Caki2 (cell line): ENCODE results near the gene IPO4. TPM values are rescaled to one million over a fixed set of nuclear protein-coding genes. Genes with fewer than 3 reads are reported as not detected.

ENCODE experiments used
- DNase-seq: peaks from one replicate; pipeline ENCODE4 v3.0.0-alpha.2; 2015; ENCODE audit warnings: low read depth
- in situ Hi-C: cut with HindIII; loops from 2 replicates; pipeline ENCODE4 v1.10.0; 2016; ENCODE audit warnings: low sequenced_read_pairs, low pct_unique_long_range_greater_than_20kb, mixed read lengths
- total RNA-seq: library from RNA; depleted of rRNA; stranded (reverse); fragments of >200 nt; shearing (Covaris generic); gene quantifications from 2 replicates; pipeline ENCODE4 v1.2.3, GENCODE V29; 2014; ENCODE audit warnings: low replicate concordance

Gene IPO4
- total RNA-seq, 1 experiment from 2014 or later: 32.7 TPM

DNA sequence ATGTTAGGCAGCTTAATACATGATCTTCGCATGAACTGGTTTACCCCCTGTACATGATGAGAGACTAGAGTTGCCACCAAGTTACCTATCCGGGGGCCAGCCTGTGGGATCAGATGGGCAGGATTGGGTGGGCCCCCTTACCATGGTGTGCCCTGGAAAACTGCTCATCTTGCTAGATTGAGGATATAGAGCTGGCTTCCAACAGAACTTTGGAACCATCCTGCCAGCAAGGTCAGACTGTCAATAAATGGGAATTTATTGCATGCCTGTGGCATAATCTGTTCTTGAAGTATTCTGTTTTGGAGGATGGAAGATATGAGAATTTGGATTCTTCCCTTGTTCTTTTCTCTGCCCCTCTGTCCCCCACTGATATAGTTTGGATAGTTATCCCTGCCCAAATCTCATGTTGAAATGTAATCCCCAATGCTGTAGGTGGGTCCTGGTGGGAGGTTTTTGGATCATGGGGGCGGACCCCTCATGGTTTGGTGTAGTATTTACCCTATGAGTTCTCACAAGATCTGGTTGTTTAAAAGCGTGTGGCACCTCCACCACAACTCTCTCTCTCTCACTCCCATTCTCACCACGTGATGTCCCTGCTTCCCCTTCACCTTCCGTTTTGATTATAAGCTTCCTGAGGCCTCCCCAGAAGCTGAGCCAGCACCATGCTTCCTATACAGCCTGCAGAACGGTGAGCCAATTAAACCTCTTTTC, 10.4 kb upstream of the IPO4 start:
- in situ Hi-C loops: no loop called here
- DNase-seq: no peak

DNA sequence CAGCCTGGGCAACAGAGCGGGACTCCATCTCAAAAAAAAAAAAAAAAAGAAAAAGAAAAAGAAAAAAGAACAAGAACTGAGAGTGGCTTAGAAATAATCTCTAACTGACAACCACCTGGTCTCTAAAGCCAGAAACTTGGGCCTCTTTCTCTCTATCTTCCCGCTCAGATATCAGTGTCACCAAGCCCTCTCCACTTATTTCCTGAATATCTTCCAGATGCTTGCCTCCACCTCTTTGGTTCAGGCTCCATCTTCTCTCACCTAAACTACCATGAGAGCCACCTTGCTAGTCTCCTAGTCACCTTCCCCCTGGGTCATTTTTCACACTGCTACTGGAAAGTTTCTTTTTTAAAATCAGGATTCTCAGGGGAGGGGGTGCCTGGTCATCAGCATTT, 8.4 kb upstream of the IPO4 start:
- no peak for DNase-seq
- in situ Hi-C loops: no loop called here

DNA sequence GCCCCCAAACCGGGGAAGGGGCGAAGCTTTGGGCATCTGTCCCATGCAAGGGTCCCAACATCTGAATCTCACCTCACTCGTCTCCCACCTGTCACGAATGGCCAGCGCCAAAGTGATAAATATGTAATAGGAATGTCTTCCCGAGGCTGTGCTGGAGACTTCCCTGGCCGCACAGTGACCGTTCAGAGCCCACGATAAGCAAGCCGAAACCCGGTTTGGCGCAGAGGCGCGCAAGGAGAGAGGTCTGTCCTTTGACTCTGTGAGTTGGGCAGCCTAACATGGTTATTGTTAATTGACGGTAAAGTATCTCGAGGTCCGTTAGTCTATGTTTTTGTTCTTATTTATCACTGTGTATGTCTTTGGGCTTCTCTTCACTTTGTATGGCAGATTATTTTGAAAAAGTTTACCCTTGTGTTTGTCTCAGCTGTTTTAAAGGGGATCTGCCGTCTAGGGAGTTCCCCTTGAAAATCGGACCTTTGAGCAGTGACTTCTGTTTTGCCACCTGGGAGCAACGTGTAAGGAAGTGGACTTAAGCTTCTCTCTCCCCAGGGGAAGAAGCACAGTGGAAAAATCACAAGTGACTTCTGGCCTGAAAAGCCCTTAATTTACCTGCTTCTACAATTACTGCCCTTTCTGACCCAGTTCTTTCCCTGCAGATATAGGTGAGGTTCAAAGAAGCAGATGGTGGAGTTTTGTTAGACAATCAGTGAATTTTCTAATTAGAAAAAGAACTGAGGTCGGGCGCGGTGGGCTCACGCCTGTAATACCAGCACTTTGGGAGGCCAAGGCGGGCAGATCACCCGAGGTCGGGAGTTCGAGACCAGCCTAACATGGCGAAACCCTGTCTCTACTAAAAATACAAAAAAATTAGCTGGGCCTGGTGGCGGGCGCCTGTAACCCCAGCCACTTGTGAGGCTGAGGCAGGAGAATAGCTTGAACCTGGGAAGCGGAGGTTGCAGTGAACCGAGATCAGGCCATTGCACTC, 7.7 kb upstream of the IPO4 start:
- in situ Hi-C loops: no loop called here
- DNase-seq: peak; percentile 23

DNA sequence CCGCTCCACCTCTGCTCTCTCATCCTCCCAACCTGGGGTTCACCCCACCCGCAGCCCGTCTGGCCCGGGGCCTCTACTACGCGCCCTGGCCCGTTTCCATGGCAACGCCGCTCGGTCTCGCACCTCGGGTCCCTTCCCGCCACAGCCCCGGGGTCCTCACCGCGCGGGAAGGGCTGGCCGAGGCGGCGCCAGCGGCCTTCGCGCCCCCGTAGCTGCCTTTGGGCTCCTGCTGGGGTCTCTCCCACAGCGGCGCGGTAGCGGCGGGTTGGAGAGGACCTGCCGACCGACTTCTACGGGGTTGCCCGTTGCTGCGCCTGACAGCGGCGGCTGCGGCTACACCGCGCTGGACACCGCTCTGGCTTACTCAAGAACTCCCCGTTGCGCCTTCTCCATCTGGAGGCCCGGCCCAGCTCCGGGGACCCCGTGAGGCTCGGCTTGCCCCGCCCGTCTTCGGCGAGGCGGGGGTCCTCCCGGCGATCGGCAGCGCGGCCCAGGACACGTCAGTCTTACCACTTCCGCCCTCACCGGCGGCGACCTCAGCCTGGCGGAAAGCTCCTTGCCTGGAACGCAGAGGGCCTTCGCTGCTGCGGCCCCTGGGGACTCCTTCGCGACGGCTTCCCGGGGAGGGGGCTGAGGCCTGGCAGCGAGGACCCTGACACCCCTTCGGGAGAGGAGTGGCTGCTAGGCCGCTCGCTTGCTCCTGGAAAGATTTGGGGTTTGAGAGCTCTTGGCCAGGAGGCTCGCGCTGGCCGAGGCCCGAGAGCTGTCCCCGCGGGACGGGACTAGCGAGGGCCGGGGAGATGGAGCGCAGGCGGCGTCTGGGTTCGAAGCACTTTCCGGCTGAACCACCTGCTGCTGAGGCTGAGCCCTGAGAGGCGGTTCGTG, 6.8 kb upstream of the IPO4 start, which contains the start of gene TM9SF1:
TSS of gene TM9SF1 (minus strand) at position 256 of the 885 bp plus-strand sequence. CDS start 422 bp downstream, outside the sequence.
- in situ Hi-C loops: no loop called here
- DNase-seq: peak; percentile 81

DNA sequence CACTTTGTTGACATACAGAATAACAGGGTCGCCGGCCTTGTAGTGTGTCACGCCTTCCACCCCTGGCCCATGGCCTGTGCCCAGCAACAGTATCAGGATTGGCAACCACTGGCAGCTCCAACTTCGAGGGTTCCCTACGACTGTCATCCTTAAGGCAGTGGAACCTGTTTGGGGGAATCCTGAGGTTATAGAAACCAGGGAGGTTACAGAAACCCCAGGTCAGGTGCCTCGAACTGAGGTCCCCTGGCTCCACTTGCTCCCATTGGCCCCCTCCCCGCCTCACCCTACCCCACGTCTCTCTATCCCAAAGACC, 6.2 kb upstream of the IPO4 start:
- no peak for DNase-seq
- in situ Hi-C loops: no loop called here

DNA sequence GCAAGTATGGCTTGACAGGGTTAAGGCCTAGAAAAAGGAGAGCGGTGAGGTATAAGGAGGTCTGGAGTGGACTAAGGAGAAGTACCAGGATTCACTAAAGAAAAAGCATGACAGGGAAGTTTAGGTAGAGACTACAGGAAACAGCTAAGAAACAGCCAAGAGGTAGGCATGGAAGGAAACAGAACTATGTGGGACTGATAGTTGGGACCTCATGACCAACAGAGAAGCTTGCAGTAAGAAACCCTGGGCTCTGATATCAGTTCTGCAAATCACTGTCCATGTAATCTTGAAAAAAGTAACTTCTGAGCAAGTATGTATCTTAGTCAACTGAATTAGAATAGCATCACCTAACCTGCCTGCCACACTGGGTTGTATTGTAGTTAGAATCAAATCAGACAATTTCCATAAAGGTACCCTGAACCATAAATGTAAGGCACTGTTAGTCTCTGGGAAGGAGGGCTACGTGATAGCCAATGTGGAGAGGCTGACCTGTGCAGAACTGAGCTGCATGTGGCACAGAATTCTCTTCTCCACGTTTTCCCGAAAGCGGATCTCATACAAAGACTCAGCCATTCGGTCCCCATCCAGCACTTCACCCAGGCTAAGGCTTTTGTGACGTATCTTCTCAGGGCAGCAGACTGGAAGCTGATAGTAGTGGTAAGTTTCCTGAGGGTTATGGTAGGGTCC, 5.7 kb upstream of the IPO4 start:
- no peak for DNase-seq
- in situ Hi-C loops: no loop called here

DNA sequence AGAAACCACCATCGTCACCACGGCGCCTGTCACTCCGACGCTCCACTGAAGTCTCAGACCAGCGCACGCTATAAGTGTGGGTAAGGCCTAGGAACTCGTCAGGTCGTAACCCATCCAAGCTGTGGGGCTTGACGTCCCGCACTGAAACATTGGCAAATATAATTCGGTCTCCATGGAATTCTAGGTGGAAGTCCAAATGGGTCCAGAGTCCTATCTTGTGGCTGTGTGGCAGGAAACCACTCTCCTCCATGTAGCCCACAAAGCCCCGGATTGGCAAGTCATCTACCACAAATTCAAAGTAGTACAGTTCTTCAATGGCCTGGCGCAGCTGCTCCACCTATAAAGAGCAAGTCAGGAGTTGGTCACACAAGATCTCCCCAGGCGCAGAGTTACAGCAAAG, 4.3 kb upstream of the IPO4 start:
- in situ Hi-C loops: no loop called here
- DNase-seq: no peak

DNA sequence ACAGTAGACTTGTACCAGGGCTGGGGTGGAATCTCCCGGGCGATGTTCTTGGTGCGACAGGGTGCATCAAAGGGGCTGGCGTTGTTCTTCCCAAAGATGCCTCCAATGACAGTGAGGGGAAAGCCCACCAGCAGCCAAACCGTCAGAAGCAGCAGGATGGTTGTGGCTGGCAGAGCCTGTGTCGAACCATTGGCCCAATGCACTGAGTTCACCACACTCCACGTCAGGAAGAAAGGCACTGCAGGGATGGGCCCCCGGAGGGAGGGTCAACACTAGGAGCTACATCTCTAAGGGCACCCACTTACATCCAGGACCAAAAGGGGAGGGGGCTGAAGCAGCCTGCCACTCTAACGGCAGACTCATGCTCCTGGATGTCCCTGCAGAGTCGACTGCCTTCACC, 1.8 kb upstream of the IPO4 start:
- no peak for DNase-seq
- in situ Hi-C loops: no loop called here

DNA sequence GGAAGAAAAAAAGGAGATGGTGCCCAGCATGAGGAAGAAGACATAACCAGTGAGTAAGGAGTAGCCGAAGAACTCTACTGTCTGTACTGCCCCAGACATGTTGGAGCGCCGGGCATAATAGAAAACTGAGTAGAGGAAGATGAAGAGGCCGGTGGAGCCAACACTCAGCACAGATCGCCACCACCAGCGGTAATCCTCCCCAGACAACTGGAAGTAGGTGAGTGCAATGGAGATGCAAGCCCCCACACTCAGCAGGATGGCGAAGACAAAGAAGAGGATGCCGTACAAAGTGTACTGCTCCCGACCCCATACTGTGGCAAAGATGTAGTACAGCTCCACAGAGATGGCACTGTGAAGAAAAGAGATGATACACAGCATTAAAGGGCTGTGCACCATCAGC, 844 bp upstream of the IPO4 start:
- in situ Hi-C loops: no loop called here

DNA sequence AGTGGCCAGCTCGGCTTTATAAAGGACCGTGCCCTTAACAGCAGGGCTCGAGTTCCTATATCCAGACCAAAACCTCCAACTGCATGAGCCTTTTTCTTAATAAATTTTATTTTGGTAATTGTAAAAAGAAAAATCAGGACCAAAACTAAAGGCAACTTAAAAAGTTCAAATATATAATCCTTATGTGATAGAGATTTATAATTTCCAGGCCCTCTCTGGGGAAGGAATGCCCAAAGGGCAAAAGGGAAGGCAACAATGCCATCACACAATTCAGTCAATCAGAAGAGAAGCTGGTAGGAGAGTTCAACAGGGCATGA, 401 bp upstream of the IPO4 start:
- in situ Hi-C loops: no loop called here
- DNase-seq: no peak

More for the DNA sequence above, 844 bp upstream of the IPO4 start:
- no peak for DNase-seq

DNA sequence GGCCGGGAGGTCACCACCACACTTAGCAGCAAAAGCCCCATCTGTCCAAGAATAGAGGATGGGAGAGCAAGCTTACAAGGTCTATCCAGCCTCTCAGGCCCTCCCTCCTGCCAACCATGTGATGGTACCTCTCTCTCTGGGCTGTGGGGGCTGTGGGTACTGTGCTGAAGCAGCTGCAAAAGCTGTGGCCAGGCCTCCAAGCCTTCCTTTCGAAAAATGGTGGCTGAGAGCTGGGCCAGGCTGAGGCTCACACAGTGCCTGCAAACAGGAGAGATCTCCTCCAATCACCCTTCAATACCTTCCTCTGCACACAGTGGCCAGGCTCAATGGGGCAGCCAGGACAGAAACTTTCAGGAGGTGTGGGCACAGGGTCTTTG, 1.1 kb downstream of the IPO4 start:
- no peak for DNase-seq
- in situ Hi-C loops: no loop called here

DNA sequence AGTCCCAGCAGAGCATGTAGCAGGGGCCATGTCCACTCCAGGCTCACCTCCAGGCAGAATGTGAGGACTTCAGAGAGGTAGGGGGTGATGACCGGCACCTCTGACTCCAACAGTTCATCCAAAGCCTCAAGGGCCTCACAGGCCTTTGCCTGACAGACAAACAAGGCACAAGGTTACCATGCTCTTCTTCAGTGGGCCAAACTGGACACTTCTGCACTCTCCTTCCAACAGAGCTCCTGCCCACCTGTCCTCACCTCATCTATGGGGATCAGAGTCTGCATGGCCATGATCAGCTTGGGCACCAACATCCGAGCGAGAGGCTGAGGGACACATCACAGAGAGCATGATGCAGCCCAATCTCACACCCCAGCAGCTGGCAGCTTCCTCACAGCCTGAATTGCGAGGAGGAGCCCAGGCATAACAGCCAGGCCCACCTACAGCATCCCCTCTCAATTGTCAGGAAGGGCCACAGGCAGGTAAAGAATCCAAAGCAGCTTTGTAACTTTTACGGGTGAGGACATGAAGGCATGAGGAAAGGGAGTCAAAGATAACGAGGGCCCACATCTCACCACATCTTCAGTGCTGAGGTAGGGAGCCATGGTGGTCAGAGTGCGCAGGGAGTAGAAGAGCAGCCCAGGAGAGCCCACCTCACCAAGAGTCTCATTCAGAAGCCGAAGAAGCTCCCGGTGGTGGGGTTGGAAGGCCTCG, 1.6 kb downstream of the IPO4 start:
- in situ Hi-C loops: no loop called here
- DNase-seq: no peak

DNA sequence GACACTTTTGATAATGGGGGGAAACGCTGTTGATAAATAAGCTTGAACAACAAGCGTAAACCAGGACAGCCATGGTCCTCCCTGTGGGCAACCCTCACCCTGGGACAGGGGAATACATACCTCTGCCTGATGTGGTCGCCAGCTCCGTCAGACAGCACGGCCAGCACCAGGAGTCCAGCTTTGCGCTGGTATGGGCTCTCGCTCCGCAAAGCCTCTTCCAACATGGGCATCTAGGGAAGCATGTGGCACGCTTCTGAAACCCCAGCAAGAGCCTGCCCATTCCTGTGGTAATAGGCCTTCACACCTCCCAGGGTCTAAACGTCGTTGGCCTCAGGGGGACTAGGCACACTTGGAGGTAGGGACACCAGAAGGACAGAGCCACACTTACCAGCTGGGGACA, 2.9 kb downstream of the IPO4 start:
- in situ Hi-C loops: no loop called here
- no peak for DNase-seq

DNA sequence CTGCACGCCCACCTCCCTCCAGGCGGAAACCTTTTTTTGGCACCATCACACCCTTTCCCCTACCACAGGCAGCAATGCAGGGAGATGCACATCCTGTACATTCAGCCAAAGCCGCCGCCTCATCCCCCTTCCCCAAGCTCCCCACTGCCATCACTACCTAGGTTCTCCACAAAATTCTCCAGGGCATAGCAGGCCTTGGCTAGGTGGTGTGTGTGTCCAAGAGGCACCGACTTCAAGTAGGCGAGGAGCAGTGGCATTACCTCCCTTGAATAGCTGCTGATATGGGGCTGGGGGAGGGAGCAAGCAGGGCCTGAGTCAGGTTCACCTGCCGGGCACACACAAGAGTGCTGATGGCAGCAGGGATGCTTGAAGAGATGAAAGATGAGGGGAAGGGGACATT, 3.6 kb downstream of the IPO4 start:
- in situ Hi-C loops: no loop called here
- no peak for DNase-seq

DNA sequence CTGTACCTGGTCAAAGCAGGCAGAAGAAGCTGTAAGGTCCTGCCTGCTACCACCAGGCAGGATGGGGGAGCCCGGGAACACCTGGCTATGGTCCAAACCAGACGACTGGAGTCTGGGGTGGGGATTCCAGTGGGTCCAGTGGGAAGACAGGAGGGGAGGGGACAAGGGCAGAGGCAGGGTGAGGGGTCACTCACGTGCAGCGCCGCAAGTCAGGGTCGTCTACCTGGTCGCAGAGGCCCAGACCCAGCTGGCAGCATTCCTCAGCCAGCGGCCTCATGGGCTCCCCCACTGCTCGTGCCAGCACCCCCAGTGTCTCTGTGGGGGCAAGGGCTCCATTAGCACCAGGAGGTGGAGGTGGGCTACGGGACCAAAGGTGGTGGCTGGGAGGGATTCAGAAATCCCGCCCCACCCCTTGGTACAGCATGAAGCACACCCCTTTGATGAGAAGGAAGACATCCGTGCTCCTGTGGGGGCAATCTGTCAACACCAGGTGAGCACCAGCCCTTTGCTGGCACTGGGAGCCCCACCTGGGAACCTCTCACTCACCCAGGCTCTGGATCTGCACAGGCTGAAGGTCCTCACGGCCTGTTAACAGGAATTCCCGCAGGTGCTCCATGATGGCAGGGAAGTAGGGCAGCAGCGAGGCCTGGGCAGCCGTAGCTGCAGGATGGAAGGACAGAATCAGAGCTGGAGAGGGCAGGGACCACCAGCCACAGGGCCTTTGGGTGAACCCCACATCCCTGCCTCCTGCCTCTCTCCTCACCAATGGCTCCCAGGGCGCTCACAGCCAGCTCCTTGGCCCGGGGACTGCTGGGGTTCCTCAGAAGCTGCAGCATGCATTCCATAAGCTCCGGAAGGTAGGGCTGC, 4.3 kb downstream of the IPO4 start:
- in situ Hi-C loops: no loop called here
- DNase-seq: no peak

DNA sequence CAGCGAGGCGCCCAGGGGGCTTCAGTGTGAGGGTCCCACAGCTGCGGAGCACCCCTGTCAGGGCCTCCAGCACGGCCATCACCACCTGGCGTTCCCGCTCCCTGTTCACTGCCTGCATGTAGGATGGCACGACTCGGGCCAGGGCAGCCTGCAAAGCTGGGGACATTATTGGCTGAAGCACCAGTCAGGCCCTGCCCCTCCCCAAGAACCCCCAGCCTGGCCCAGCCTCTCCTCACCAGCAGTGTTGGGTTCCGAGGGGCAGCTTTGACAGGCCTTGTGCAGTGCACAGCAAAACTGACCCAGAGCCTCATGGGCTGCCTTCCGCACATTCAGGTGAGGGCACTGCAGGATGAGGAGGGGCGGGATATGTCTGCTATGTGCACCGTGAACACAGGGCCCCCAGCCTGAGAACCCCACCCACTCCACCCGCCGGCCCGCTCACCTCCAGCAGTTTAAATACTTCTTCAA, 5.6 kb downstream of the IPO4 start:
- no peak for DNase-seq
- in situ Hi-C loops: no loop called here
